Amniotic epithelial cell (primary cell): ENCODE data around the gene RALA.
"Not testable (repeated sequence)": the region's sequence is repeated elsewhere in the genome, so short reads cannot be mapped to it uniquely, and the experiment has no call there.

Experiments used
- DNase-seq: peaks from one replicate; pipeline ENCODE4 v3.0.0-alpha.2; 2010; ENCODE audit warnings: low read depth

RALA gene

GRCh38 chr7:39727231-39728012 lies 104.0 kb downstream of the RALA start:
- no peak for DNase-seq

GRCh38 chr7:39732837-39733804 lies 109.7 kb downstream of the RALA start:
- DNase-seq: peak; percentile 93

- peak; percentile 72 for DNase-seq
These were observed 110.7 kb downstream of the RALA start for GRCh38 chr7:39733881-39734632.

- no peak for DNase-seq
These were observed 111.2 kb downstream of the RALA start for GRCh38 chr7:39734633-39735004.

GRCh38 chr7:39735903-39736302 lies 112.5 kb downstream of the RALA start:
- peak; percentile 62 for DNase-seq

- peak; percentile 26 for DNase-seq
These were observed 118.7 kb downstream of the RALA start for GRCh38 chr7:39741942-39742623.

GRCh38 chr7:39744620-39745019 lies 121.2 kb downstream of the RALA start:
- DNase-seq: no peak

- no peak for DNase-seq
These were observed 121.9 kb downstream of the RALA start for GRCh38 chr7:39745320-39745719.

- DNase-seq: peak; percentile 68
These were observed 122.9 kb downstream of the RALA start for GRCh38 chr7:39746103-39746819.

- DNase-seq: peak; percentile 22
These were observed 125.8 kb downstream of the RALA start for GRCh38 chr7:39749177-39749576.

GRCh38 chr7:39749717-39750116 lies 126.3 kb downstream of the RALA start:
- DNase-seq: no peak

GRCh38 chr7:39750253-39751077 lies 127.1 kb downstream of the RALA start:
- no peak for DNase-seq

- not testable (repeated sequence) for DNase-seq
These were observed 129.9 kb downstream of the RALA start for GRCh38 chr7:39753237-39753636.

GRCh38 chr7:39753823-39754325 lies 130.5 kb downstream of the RALA start:
- DNase-seq: no peak

- peak; percentile 62 for DNase-seq
These were observed 131.2 kb downstream of the RALA start for GRCh38 chr7:39754326-39755120.

GRCh38 chr7:39757604-39758003 lies 134.2 kb downstream of the RALA start:
- no peak for DNase-seq
